ENCODE measurements around the gene ADAMTSL1. TPM values are rescaled to one million over a fixed set of nuclear protein-coding genes. Genes with fewer than 3 reads are reported as not detected.

ADAMTSL1 gene
- total RNA-seq, 1 experiment from 2014 or later, result not detected

DNA sequence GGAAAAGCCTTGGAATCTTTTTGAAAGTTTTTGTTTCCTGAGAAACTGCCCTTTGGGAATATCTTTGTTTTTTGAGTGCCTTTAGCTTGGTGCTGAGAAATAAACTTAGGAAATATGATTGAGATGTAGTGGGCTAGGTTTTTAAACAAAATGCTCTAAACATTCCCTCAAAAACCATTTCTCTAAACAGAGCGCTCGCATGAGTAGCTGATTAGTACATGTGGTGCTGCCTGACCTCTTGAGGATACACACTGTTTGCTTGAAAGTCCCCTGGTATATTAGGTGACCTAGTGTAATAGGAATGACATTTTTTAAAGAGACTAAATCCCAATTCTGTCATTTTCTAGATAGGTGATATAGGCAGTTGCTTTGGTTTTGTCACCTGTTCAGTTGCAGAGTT is 132.3 kb downstream of the ADAMTSL1 start:
- RAD21 ChIA-PET (ENCODE audit: low non-redundant PET in 1 of 2, low total read pairs in 2 of 2, uncharacterized antibody in 2 of 2, unreplicated experiment in 2 of 2), result no interaction called here
- H3K79me2 ChIP-seq (ENCODE audit: insufficient read depth, low read length), result no peaks in the 10 kb centered on the region
- no peaks in the 10 kb centered on the region for H3K4me1 ChIP-seq (ENCODE audit: control insufficient read depth in 1 of 2, insufficient read depth in 2 of 2, low read length in 2 of 2)
- H4K20me1 ChIP-seq (ENCODE audit: insufficient read depth), result no peaks in the 10 kb centered on the region
- no peaks in the 10 kb centered on the region for H3K36me3 ChIP-seq (ENCODE audit: control insufficient read depth in 1 of 2, insufficient read depth in 2 of 2, low read length in 2 of 2)
- CTCF ChIA-PET, result no interaction called here
- BruUV-seq (replicated peaks), result no TSS peak
- no peaks in the 10 kb centered on the region for H3K9me3 ChIP-seq (ENCODE audit: control insufficient read depth in 1 of 2, insufficient read depth in 1 of 2, low read depth in 1 of 2, low read length in 2 of 2)
- H2AFZ ChIP-seq (ENCODE audit: low read depth, low read length, poor library complexity, severe bottlenecking), result no peak overlapping the region
- H3K4me2 ChIP-seq (ENCODE audit: low read length), result no peak overlapping the region
- TF ChIP-seq, protein P1, sequence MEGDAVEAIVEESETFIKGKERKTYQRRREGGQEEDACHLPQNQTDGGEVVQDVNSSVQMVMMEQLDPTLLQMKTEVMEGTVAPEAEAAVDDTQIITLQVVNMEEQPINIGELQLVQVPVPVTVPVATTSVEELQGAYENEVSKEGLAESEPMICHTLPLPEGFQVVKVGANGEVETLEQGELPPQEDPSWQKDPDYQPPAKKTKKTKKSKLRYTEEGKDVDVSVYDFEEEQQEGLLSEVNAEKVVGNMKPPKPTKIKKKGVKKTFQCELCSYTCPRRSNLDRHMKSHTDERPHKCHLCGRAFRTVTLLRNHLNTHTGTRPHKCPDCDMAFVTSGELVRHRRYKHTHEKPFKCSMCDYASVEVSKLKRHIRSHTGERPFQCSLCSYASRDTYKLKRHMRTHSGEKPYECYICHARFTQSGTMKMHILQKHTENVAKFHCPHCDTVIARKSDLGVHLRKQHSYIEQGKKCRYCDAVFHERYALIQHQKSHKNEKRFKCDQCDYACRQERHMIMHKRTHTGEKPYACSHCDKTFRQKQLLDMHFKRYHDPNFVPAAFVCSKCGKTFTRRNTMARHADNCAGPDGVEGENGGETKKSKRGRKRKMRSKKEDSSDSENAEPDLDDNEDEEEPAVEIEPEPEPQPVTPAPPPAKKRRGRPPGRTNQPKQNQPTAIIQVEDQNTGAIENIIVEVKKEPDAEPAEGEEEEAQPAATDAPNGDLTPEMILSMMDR (IDR thresholded peaks at IDR 0.05 in 2 of 3, conservative IDR thresholded peaks at IDR 0.05 in 1 of 3; ENCODE audit: borderline replicate concordance in 1 of 3, insufficient read depth in 1 of 3, low read depth in 2 of 3, low read length in 2 of 3), result no peak
- ATAC-seq, result no peak
- no peaks in the 10 kb centered on the region for H3K9me2 ChIP-seq (ENCODE audit: insufficient read depth)
- no peak overlapping the region for H3K4me3 ChIP-seq (replicated peaks in 1 of 2; ENCODE audit: low read depth in 1 of 2, low read length in 2 of 2)
- H3K9ac ChIP-seq (ENCODE audit: low read length), result no peak overlapping the region
- no peak overlapping the region for H3K27ac ChIP-seq (ENCODE audit: low read depth, low read length)
- intact Hi-C loops (cut with micrococcal nuclease), result no loop called here
- POLR2A ChIA-PET, result no interaction called here
- DNase-seq (ENCODE audit: low read depth, low spot score), result no peak
- no peaks in the 10 kb centered on the region for H3K27me3 ChIP-seq (ENCODE audit: insufficient read depth, low read length)

DNA sequence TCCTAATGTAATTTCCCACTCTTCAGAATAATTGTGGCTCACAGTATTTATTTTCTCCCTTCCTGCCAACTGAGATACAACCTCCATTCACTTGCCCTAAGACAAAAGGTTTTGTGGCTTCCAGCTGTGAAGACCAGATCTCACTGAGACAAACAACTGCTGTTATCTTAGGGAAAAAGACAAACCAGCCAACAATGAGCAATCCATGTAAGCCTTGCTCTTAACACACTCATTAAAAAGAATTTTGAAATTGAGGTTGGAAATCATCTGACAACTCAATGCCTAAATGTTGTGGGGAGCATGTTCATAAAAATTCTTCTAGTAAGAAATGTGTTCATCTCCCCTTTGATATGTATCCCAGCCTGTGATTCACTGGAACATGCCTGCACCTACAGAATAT is 132.9 kb downstream of the ADAMTSL1 start:
- Histone ChIP-seq H4K20me1 (ENCODE audit: insufficient read depth) (no peaks in the 10 kb centered on the region), H3K27me3 (ENCODE audit: insufficient read depth, low read length) (no peaks in the 10 kb centered on the region), H3K27ac (ENCODE audit: low read depth, low read length) (no peak overlapping the region), H3K4me1 (ENCODE audit: control insufficient read depth in 1 of 2, insufficient read depth in 2 of 2, low read length in 2 of 2) (no peaks in the 10 kb centered on the region), H2AFZ (ENCODE audit: low read depth, low read length, poor library complexity, severe bottlenecking) (no peak overlapping the region), H3K9me3 (ENCODE audit: control insufficient read depth in 1 of 2, insufficient read depth in 1 of 2, low read depth in 1 of 2, low read length in 2 of 2) (no peaks in the 10 kb centered on the region), H3K4me2 (ENCODE audit: low read length) (no peak overlapping the region), H3K9ac (ENCODE audit: low read length) (no peak overlapping the region), H3K9me2 (ENCODE audit: insufficient read depth) (no peaks in the 10 kb centered on the region), H3K4me3 (replicated peaks in 1 of 2; ENCODE audit: low read depth in 1 of 2, low read length in 2 of 2) (no peak overlapping the region), H3K79me2 (ENCODE audit: insufficient read depth, low read length) (no peaks in the 10 kb centered on the region), H3K36me3 (ENCODE audit: control insufficient read depth in 1 of 2, insufficient read depth in 2 of 2, low read length in 2 of 2) (no peaks in the 10 kb centered on the region)
- no TSS peak for BruUV-seq (replicated peaks)
- ChIA-PET CTCF (no interaction called here), POLR2A (no interaction called here), RAD21 (ENCODE audit: low non-redundant PET in 1 of 2, low total read pairs in 2 of 2, uncharacterized antibody in 2 of 2, unreplicated experiment in 2 of 2) (no interaction called here)
- ATAC-seq (no peak), DNase-seq (ENCODE audit: low read depth, low spot score) (no peak)
- intact Hi-C loops (cut with micrococcal nuclease), result no loop called here
- TF ChIP-seq, protein P2, sequence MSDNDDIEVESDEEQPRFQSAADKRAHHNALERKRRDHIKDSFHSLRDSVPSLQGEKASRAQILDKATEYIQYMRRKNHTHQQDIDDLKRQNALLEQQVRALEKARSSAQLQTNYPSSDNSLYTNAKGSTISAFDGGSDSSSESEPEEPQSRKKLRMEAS (IDR thresholded peaks at IDR 0.05), result no peak
- TF ChIP-seq RAD21 (IDR thresholded peaks at IDR 0.05; ENCODE audit: low read depth) (no peak), SP1 (IDR thresholded peaks at IDR 0.05; ENCODE audit: low read depth) (no peak), EZH2 (IDR thresholded peaks at IDR 0.05) (no peak), CEBPB (IDR thresholded peaks at IDR 0.05; ENCODE audit: low read depth) (no peak), CBX3 (IDR thresholded peaks at IDR 0.05; ENCODE audit: low read depth) (no peak), TCF7L2 (IDR thresholded peaks at IDR 0.05; ENCODE audit: borderline replicate concordance, extremely low read depth, insufficient read depth, insufficient read length) (no peak), EZH2phosphoT487 (IDR thresholded peaks at IDR 0.05; ENCODE audit: borderline replicate concordance) (no peak), SIN3A (IDR thresholded peaks at IDR 0.05; ENCODE audit: low read depth) (no peak), ELF1 (IDR thresholded peaks at IDR 0.05; ENCODE audit: borderline replicate concordance, low read depth) (no peak), ZFX (IDR thresholded peaks at IDR 0.05) (no peak), EGR1 (IDR thresholded peaks at IDR 0.05; ENCODE audit: low read depth) (no peak), ZNF274 (IDR thresholded peaks at IDR 0.05; ENCODE audit: low read depth, low read length) (no peak), SRF (IDR thresholded peaks at IDR 0.05; ENCODE audit: low read depth) (no peak), POLR2AphosphoS5 (IDR thresholded peaks at IDR 0.05; ENCODE audit: low read depth, low read length) (no peak), POLR2A (IDR thresholded peaks at IDR 0.05; ENCODE audit: borderline replicate concordance, extremely low read depth, insufficient read depth, insufficient read length) (no peak)
- TF ChIP-seq, protein P3, sequence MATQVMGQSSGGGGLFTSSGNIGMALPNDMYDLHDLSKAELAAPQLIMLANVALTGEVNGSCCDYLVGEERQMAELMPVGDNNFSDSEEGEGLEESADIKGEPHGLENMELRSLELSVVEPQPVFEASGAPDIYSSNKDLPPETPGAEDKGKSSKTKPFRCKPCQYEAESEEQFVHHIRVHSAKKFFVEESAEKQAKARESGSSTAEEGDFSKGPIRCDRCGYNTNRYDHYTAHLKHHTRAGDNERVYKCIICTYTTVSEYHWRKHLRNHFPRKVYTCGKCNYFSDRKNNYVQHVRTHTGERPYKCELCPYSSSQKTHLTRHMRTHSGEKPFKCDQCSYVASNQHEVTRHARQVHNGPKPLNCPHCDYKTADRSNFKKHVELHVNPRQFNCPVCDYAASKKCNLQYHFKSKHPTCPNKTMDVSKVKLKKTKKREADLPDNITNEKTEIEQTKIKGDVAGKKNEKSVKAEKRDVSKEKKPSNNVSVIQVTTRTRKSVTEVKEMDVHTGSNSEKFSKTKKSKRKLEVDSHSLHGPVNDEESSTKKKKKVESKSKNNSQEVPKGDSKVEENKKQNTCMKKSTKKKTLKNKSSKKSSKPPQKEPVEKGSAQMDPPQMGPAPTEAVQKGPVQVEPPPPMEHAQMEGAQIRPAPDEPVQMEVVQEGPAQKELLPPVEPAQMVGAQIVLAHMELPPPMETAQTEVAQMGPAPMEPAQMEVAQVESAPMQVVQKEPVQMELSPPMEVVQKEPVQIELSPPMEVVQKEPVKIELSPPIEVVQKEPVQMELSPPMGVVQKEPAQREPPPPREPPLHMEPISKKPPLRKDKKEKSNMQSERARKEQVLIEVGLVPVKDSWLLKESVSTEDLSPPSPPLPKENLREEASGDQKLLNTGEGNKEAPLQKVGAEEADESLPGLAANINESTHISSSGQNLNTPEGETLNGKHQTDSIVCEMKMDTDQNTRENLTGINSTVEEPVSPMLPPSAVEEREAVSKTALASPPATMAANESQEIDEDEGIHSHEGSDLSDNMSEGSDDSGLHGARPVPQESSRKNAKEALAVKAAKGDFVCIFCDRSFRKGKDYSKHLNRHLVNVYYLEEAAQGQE (IDR thresholded peaks at IDR 0.05; ENCODE audit: low read depth), result no peak
